Nephron progenitor cell (in vitro differentiated cells): ENCODE results near the gene ERO1B.

Experiments used
- DNase-seq: peaks from one replicate; pipeline ENCODE4 v3.0.0; 2021
- H3K27ac Mint-ChIP-seq: 2 replicates; pipeline ENCODE4 v1.8.0; 2021; ENCODE audit warnings: mild to moderate bottlenecking, moderate library complexity, mixed read lengths
- H3K27me3 Mint-ChIP-seq: 2 replicates; pipeline ENCODE4 v1.8.0; 2021; ENCODE audit warnings: mild to moderate bottlenecking, low read depth, mixed read lengths; ENCODE audit not compliant: poor library complexity
- H3K36me3 Mint-ChIP-seq: 2 replicates; pipeline ENCODE4 v1.8.0; 2021; ENCODE audit warnings: low read depth, mixed read lengths
- H3K4me1 Mint-ChIP-seq: 2 replicates; pipeline ENCODE4 v1.8.0; 2021; ENCODE audit warnings: mixed read lengths
- H3K4me3 Mint-ChIP-seq: 2 replicates; pipeline ENCODE4 v1.8.0; 2021; ENCODE audit warnings: mild to moderate bottlenecking, moderate library complexity, mixed read lengths
- H3K9me3 Mint-ChIP-seq: 2 replicates; pipeline ENCODE4 v1.8.0; 2021; ENCODE audit warnings: mild to moderate bottlenecking, moderate library complexity, mixed read lengths
- TF ChIP-seq, protein P1 (sequence below): fragments of 200-600 bp; sonication (generic); IDR thresholded peaks from 2 replicates; pipeline ENCODE4 v1.5.0; 2021; ENCODE audit warnings: antibody characterized with exemption

ERO1B gene

DNA sequence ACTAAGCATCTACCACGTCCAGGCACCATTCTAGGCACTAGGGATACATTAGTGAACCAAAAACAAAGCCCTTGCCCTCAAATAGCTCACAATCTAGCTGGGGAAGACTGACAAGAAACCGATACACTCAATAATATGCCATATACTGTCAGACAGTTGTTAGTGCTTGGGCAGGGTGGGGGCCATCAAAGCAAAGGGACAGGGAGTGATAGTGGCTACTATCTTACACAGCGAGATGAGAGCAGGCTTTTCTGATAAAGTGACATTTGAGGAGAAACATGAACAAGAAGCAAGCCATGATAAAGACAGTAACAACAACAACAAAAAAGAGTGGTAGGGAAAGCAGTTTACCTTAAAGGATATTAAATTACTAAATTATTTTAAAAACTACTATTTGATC is 41.1 kb downstream of the ERO1B start:
- Mint-ChIP-seq H3K4me3 (no peak overlapping the region), H3K9me3 (no peaks in the 10 kb centered on the region), H3K36me3 (no peaks in the 10 kb centered on the region), H3K27ac (no peak overlapping the region), H3K4me1 (no peaks in the 10 kb centered on the region), H3K27me3 (no peaks in the 10 kb centered on the region)
- TF ChIP-seq, protein P1, sequence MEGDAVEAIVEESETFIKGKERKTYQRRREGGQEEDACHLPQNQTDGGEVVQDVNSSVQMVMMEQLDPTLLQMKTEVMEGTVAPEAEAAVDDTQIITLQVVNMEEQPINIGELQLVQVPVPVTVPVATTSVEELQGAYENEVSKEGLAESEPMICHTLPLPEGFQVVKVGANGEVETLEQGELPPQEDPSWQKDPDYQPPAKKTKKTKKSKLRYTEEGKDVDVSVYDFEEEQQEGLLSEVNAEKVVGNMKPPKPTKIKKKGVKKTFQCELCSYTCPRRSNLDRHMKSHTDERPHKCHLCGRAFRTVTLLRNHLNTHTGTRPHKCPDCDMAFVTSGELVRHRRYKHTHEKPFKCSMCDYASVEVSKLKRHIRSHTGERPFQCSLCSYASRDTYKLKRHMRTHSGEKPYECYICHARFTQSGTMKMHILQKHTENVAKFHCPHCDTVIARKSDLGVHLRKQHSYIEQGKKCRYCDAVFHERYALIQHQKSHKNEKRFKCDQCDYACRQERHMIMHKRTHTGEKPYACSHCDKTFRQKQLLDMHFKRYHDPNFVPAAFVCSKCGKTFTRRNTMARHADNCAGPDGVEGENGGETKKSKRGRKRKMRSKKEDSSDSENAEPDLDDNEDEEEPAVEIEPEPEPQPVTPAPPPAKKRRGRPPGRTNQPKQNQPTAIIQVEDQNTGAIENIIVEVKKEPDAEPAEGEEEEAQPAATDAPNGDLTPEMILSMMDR = no peak
- no peak for DNase-seq

DNA sequence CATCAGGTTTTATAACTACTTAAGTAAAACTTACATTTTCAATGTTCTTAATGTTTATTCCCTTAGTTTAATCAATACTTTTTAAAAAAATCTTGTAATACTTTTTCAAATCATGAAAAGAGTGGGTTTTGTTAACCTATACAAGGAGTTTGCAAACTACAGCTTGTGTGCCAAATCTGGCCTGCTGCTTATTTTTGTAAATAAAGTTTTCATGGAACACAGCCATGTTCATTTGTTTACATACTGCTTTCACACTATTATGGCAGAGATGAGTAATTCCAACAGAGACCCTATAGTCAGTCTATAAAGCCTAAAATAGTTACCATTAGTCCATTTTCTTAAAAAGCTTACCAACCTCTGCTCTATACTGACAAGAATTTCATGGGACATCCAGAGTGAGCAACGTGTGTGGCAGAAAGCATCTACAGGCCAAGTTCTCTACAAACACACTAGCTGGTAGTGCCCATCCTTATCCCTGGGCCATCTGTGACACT is 42.6 kb downstream of the ERO1B start:
- Mint-ChIP-seq H3K36me3 (no peaks in the 10 kb centered on the region), H3K4me1 (no peaks in the 10 kb centered on the region), H3K27me3 (no peaks in the 10 kb centered on the region), H3K4me3 (no peak overlapping the region), H3K9me3 (no peaks in the 10 kb centered on the region), H3K27ac (no peak overlapping the region)
- TF ChIP-seq, protein P1 = no peak
- DNase-seq = no peak

DNA sequence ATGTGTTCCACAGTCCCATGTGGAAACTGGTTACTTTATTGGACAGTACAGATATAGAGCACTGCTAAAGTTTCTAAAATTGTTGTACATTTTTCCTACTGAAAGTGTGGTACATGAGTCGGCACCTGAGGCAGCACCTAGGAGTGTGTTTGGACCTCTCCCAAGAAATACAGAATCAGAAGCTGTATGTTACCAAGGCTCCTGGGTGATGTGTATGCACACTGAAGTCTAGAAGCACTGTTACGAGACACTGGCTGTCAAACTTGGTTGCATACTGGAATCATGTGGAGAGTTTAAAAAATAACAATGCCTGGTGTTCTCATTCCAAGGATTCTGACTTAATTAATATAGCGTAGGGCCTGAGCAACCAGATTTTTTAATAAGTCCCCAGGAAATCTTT is 46.6 kb downstream of the ERO1B start:
- TF ChIP-seq, protein P1 = no peak
- Mint-ChIP-seq H3K27ac (no peak overlapping the region), H3K36me3 (no peaks in the 10 kb centered on the region), H3K9me3 (no peaks in the 10 kb centered on the region), H3K4me3 (no peak overlapping the region), H3K4me1 (no peaks in the 10 kb centered on the region), H3K27me3 (no peaks in the 10 kb centered on the region)
- no peak for DNase-seq

DNA sequence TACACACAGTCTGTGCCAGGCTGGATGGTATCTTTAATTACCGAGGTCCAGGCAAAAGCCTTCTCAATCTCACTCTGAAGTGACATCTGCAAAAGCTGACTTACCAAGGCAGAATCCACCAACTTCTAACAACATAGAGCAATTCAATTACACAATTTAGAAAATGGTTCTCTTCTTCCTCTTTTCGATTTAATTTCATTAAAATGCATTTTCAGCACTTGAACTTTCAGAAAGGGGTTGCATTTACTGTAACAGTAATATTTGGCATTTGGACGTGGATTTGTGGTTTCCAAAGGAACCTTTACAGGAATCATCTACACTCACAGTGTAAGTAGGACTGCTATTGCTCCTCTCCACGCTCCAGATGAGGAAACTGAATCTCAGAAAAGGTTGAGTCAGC is 53.3 kb downstream of the ERO1B start:
- Mint-ChIP-seq H3K9me3 (no peaks in the 10 kb centered on the region), H3K27ac (no peak overlapping the region), H3K4me3 (no peak overlapping the region), H3K27me3 (no peaks in the 10 kb centered on the region), H3K4me1 (no peaks in the 10 kb centered on the region), H3K36me3 (no peaks in the 10 kb centered on the region)
- TF ChIP-seq, protein P1 = no peak
- DNase-seq = no peak

DNA sequence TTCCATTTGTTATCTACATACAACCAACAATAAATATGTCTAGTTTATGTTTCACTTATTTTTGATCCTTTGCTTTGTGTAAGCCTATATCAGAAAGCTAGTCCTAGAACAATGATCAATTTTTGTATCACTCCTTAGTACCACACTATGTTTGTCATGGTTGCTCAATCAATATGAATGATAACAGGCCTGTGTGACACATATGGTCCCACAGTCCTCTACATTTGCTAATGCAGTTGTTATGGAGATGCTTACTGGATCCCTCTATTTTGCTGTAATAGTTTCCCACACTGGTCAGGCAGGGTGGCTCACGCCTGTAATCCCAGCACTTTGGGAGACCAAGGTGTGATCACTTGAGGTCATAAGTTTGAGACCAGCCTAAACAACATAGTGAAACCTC is 59.1 kb downstream of the ERO1B start:
- Mint-ChIP-seq H3K27me3 (no peaks in the 10 kb centered on the region), H3K27ac (no peak overlapping the region), H3K4me3 (no peak overlapping the region), H3K36me3 (no peaks in the 10 kb centered on the region), H3K4me1 (no peaks in the 10 kb centered on the region), H3K9me3 (no peaks in the 10 kb centered on the region)
- TF ChIP-seq, protein P1 = no peak
- DNase-seq = no peak

DNA sequence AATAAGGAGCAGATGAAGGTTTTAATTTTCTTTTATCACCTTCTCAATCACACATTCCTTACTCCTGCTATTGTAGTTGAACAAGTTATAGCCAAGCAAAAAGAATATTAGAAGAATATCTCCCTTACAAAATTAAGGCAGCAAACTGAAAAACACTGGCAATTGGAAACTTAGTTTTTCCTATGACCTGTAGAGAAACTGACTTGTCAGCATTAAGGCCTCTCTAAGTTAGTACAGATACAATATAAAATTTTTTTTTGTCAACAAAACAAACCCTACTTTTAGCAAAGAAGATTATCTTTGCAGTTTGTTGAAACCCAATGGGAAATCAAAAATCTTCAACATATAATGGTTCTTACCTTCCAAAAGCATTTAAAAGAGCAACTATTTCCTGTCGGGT is 61.3 kb downstream of the ERO1B start:
- no peak overlapping the region for H3K27ac Mint-ChIP-seq
- H3K4me1 Mint-ChIP-seq = no peaks in the 10 kb centered on the region
- no peak for DNase-seq
- no peaks in the 10 kb centered on the region for H3K27me3 Mint-ChIP-seq
- no peak overlapping the region for H3K4me3 Mint-ChIP-seq
- TF ChIP-seq, protein P1 = no peak
- H3K36me3 Mint-ChIP-seq = no peaks in the 10 kb centered on the region
- no peaks in the 10 kb centered on the region for H3K9me3 Mint-ChIP-seq
